Placental epithelial cell (primary cell): Measurements from ENCODE around the gene WDR54. TPM values are rescaled to one million over a fixed set of nuclear protein-coding genes. Genes with fewer than 3 reads are reported as not detected.

ENCODE experiments used
- total RNA-seq: library from RNA; depleted of rRNA; stranded (reverse); fragments of >200 nt; gene quantifications from 2 replicates; pipeline ENCODE4 v1.2.3, GENCODE V29; 2012

Gene WDR54, protein sequence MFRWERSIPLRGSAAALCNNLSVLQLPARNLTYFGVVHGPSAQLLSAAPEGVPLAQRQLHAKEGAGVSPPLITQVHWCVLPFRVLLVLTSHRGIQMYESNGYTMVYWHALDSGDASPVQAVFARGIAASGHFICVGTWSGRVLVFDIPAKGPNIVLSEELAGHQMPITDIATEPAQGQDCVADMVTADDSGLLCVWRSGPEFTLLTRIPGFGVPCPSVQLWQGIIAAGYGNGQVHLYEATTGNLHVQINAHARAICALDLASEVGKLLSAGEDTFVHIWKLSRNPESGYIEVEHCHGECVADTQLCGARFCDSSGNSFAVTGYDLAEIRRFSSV
- total RNA-seq, result 27.9 and 43.5 TPM in 2 replicates

DNA sequence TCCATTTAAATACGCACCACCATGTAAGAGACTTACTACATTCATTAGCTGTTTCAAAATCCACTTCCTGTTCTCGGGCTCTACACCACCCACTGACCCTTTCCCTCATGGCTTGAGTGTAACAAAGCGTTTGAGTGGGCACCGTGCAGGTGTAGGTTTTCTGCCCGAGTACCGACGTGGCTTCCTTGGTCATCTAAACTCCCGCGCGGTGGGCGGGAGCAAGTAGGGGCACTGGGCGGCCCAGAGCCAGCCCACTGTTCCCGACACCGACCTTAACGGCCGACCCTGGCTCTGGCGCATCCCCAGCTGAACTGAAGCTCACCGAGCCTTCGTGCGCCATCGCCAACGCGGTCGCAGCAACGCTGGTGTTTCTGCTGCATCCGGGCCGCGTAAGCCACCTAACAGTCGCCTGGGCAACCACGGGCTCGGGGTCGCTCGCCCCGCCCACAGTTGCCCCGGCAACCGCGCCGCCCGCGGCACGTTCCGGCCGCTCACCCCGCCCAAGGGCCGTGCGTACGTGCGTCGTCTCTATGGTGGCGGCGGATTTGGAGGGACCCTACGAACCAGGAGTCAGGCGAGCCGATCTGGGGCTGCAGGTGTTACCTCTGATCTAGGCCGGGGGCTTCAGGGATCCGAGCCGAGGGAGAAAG is at the start of gene WDR54, which contains the start of gene C2orf81:
WDR54 (plus strand) TSS at position 510 of the 650 bp plus-strand sequence. CDS start 424 bp downstream, outside the sequence.
C2orf81 (minus strand) TSS at position 399 of the 650 bp plus-strand sequence; CDS start at position 340, 59 bp downstream.

GRCh38 chr2:74379851-74380789 is 41.4 kb upstream of the WDR54 start, which contains the start of gene DCTN1:
TSS of gene DCTN1 (minus strand) at chr2:74380311. CDS start at chr2:74380037, 274 bp downstream.

GRCh38 chr2:74441690-74442482 is 20.4 kb downstream of the WDR54 start, which contains the start of gene RTKN:
TSS of gene RTKN (minus strand) at chr2:74441937. CDS start at chr2:74441816, 121 bp downstream.

GRCh38 chr2:74454654-74455511 is 33.4 kb downstream of the WDR54 start, which contains the start of gene INO80B:
TSS of gene INO80B (plus strand) at chr2:74455087. CDS start at chr2:74455117, 30 bp downstream.

GRCh38 chr2:74458132-74458937 is 36.8 kb downstream of the WDR54 start, which contains the start of gene WBP1:
TSS of gene WBP1 (plus strand) at chr2:74458438. CDS start at chr2:74458603, 165 bp downstream.

GRCh38 chr2:74472086-74472944 is 50.8 kb downstream of the WDR54 start, which contains the start of gene MRPL53:
TSS of gene MRPL53 (minus strand) at chr2:74472680. CDS start at chr2:74472660, 20 bp downstream.

Other genes starting within 250 kb of the WDR54 start
- gene MOB1A, start 242.9 kb upstream of the WDR54 start, total RNA-seq, result 67.5 and 121 TPM in 2 replicates
- 79.7 and 114 TPM in 2 replicates for gene MTHFD2, start 223.1 kb upstream of the WDR54 start, total RNA-seq
- gene SLC4A5, start 78.3 kb upstream of the WDR54 start, total RNA-seq, result 1.2 and 1.6 TPM in 2 replicates
- 135 and 148 TPM in 2 replicates for gene DCTN1, start 41.4 kb upstream of the WDR54 start, total RNA-seq
- gene C2orf81, start 111 bp upstream of the WDR54 start, total RNA-seq, result 3.1 and 4.1 TPM in 2 replicates
- 76.2 and 119 TPM in 2 replicates for gene RTKN, start 20.2 kb downstream of the WDR54 start, total RNA-seq
- 15.7 and 18.1 TPM in 2 replicates for gene INO80B, start 33.4 kb downstream of the WDR54 start, total RNA-seq
- gene WBP1, start 36.7 kb downstream of the WDR54 start, total RNA-seq, result 74.5 and 130 TPM in 2 replicates
- gene MOGS, start 43.7 kb downstream of the WDR54 start, total RNA-seq, result 55.7 and 92.6 TPM in 2 replicates
- 24.1 and 31.8 TPM in 2 replicates for gene MRPL53, start 51.0 kb downstream of the WDR54 start, total RNA-seq
- gene CCDC142, start 61.3 kb downstream of the WDR54 start, total RNA-seq, result 28.7 and 43.6 TPM in 2 replicates
- gene TTC31, start 61.4 kb downstream of the WDR54 start, total RNA-seq, result 20.4 and 23.6 TPM in 2 replicates
- gene LBX2, start 77.9 kb downstream of the WDR54 start, total RNA-seq, result 1.8 and 7.9 TPM in 2 replicates
- 19.6 and 22.9 TPM in 2 replicates for gene PCGF1, start 86.0 kb downstream of the WDR54 start, total RNA-seq
- not detected in 2 replicates for gene TLX2, start 92.7 kb downstream of the WDR54 start, total RNA-seq
- 0.33 and 0.39 TPM in 2 replicates for gene DQX1, start 104.5 kb downstream of the WDR54 start, total RNA-seq
- gene AUP1, start 108.0 kb downstream of the WDR54 start, total RNA-seq, result 71.5 and 128 TPM in 2 replicates
- gene HTRA2, start 108.2 kb downstream of the WDR54 start, total RNA-seq, result 34.9 and 40.0 TPM in 2 replicates
- 0.39 TPM in 1 of 2 replicates, not detected in the other for gene LOXL3, start 132.2 kb downstream of the WDR54 start, total RNA-seq
- 4.9 and 5.5 TPM in 2 replicates for gene DOK1, start 133.0 kb downstream of the WDR54 start, total RNA-seq
- gene M1AP, start 226.6 kb downstream of the WDR54 start, total RNA-seq, result 0.39 and 0.43 TPM in 2 replicates
- gene SEMA4F, start 232.5 kb downstream of the WDR54 start, total RNA-seq, result 4.3 and 5.1 TPM in 2 replicates